Measurements from ENCODE around the gene FAM184B.

GRCh38 chr4:17682222-17682566, 99.2 kb downstream of the FAM184B start:
- TF ChIP-seq CTCF (IDR thresholded peaks at IDR 0.05) (no peak), POLR2A (IDR thresholded peaks at IDR 0.05) (no peak)
